D721Med (cell line): ENCODE data around the gene EMP1.

Source experiments
- DNase-seq: peaks from one replicate; pipeline ENCODE4 v3.0.0; 2011; ENCODE audit warnings: low spot score; ENCODE audit not compliant: insufficient read length
- FAIRE-seq: peaks from 2 replicates; lab custom pipeline; 2011; peaks lifted over from hg19 to GRCh38; lab: Jason Lieb, UNC
- CTCF ChIP-seq: IDR thresholded peaks from 2 replicates; pipeline ENCODE4 v1.5.1; 2012; ENCODE audit warnings: mild to moderate bottlenecking, control low read depth; ENCODE audit not compliant: insufficient read depth; ENCODE audit errors: missing control alignments

EMP1 gene

GRCh38 chr12:13164921-13165616, 31.5 kb upstream of the EMP1 start:
- DNase-seq (no peak), FAIRE-seq (no peak)
- no peak for TF ChIP-seq CTCF

GRCh38 chr12:13165617-13166041, 30.9 kb upstream of the EMP1 start:
- DNase-seq (no peak), FAIRE-seq (no peak)
- TF ChIP-seq CTCF = no peak

GRCh38 chr12:13167226-13167625, 29.3 kb upstream of the EMP1 start:
- FAIRE-seq = no peak
- no peak for TF ChIP-seq CTCF
- no peak for DNase-seq

GRCh38 chr12:13167906-13168305, 28.6 kb upstream of the EMP1 start:
- TF ChIP-seq CTCF = no peak
- no peak for DNase-seq
- no peak for FAIRE-seq

GRCh38 chr12:13169272-13169671, 27.3 kb upstream of the EMP1 start:
- FAIRE-seq (no peak), DNase-seq (no peak)
- TF ChIP-seq CTCF = no peak

GRCh38 chr12:13170892-13171490, 25.5 kb upstream of the EMP1 start:
- DNase-seq (no peak), FAIRE-seq (no peak)
- TF ChIP-seq CTCF = no peak
